GM23338 (cell line): ENCODE data around the gene CELF4. TPM values are rescaled to one million over a fixed set of nuclear protein-coding genes. Genes with fewer than 3 reads are reported as not detected.

ENCODE experiments used
- polyA plus RNA-seq: library from polyadenylated mRNA; unstranded; fragments of >200 nt; fragmentation: Nextera tagmentation; extraction: Ambion mirVana; gene quantifications from 2 replicates; pipeline ENCODE4 v1.2.1, GENCODE V29; 2016
- total RNA-seq: library from RNA; depleted of rRNA; stranded (reverse); fragments of >200 nt; shearing (Covaris generic); gene quantifications from 2 replicates; pipeline ENCODE4 v1.2.3, GENCODE V29; 2014
- TF ChIP-seq, protein P1 (sequence below): fragments of 250-450 bp; sonication (Bioruptor Pico); IDR thresholded peaks from 2 replicates; pipeline ENCODE4 v1.5.0; 2020; ENCODE audit warnings: mild to moderate bottlenecking, moderate library complexity

CELF4 gene
- total and polyA plus RNA-seq, 2 experiments from 2014 or later = 2.6 to 6.7 TPM

DNA sequence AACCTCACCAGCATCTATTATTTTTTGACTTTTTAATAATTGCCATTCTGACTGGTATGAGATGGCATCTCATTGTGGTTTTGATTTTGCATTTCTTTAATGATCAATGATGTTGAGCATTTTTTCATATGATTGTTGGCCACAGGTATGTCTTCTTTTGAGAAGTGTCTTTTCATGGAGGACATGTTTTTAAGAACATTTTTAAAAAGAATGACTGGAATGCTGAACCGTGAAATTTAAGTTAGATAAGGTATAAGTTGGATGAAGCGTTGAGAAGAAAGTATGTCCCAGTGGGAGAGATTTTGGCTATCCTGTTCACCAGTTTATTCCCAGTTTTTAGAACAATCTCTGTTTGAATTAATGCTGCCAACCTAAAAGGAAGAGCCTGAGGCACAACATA lies 365.9 kb downstream of the CELF4 start (continued):
- TF ChIP-seq, protein P1, sequence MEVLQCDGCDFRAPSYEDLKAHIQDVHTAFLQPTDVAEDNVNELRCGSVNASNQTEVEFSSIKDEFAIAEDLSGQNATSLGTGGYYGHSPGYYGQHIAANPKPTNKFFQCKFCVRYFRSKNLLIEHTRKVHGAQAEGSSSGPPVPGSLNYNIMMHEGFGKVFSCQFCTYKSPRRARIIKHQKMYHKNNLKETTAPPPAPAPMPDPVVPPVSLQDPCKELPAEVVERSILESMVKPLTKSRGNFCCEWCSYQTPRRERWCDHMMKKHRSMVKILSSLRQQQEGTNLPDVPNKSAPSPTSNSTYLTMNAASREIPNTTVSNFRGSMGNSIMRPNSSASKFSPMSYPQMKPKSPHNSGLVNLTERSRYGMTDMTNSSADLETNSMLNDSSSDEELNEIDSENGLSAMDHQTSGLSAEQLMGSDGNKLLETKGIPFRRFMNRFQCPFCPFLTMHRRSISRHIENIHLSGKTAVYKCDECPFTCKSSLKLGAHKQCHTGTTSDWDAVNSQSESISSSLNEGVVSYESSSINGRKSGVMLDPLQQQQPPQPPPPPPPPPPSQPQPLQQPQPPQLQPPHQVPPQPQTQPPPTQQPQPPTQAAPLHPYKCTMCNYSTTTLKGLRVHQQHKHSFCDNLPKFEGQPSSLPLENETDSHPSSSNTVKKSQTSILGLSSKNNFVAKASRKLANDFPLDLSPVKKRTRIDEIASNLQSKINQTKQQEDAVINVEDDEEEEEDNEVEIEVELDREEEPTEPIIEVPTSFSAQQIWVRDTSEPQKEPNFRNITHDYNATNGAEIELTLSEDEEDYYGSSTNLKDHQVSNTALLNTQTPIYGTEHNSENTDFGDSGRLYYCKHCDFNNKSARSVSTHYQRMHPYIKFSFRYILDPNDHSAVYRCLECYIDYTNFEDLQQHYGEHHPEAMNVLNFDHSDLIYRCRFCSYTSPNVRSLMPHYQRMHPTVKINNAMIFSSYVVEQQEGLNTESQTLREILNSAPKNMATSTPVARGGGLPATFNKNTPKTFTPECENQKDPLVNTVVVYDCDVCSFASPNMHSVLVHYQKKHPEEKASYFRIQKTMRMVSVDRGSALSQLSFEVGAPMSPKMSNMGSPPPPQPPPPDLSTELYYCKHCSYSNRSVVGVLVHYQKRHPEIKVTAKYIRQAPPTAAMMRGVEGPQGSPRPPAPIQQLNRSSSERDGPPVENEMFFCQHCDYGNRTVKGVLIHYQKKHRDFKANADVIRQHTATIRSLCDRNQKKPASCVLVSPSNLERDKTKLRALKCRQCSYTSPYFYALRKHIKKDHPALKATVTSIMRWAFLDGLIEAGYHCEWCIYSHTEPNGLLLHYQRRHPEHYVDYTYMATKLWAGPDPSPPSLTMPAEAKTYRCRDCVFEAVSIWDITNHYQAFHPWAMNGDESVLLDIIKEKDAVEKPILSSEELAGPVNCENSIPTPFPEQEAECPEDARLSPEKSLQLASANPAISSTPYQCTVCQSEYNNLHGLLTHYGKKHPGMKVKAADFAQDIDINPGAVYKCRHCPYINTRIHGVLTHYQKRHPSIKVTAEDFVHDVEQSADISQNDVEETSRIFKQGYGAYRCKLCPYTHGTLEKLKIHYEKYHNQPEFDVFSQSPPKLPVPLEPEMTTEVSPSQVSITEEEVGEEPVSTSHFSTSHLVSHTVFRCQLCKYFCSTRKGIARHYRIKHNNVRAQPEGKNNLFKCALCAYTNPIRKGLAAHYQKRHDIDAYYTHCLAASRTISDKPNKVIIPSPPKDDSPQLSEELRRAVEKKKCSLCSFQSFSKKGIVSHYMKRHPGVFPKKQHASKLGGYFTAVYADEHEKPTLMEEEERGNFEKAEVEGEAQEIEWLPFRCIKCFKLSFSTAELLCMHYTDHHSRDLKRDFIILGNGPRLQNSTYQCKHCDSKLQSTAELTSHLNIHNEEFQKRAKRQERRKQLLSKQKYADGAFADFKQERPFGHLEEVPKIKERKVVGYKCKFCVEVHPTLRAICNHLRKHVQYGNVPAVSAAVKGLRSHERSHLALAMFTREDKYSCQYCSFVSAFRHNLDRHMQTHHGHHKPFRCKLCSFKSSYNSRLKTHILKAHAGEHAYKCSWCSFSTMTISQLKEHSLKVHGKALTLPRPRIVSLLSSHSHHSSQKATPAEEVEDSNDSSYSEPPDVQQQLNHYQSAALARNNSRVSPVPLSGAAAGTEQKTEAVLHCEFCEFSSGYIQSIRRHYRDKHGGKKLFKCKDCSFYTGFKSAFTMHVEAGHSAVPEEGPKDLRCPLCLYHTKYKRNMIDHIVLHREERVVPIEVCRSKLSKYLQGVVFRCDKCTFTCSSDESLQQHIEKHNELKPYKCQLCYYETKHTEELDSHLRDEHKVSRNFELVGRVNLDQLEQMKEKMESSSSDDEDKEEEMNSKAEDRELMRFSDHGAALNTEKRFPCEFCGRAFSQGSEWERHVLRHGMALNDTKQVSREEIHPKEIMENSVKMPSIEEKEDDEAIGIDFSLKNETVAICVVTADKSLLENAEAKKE (CRISPR knock-in tag) = no peak
